DMS 273 (cell line): Measurements from ENCODE around the gene PRKCE.

Source experiments
- DNase-seq: peaks from one replicate; lab custom pipeline; 2025; ENCODE audit not compliant: unreplicated experiment; lab: John Stamatoyannopoulos, UW

PRKCE gene

GRCh38 chr2:46173030-46173429 is 521.6 kb downstream of the PRKCE start:
- DNase-seq = no peak

- no peak for DNase-seq
Observed at GRCh38 chr2:46173636-46174250, 522.3 kb downstream of the PRKCE start.

- no peak for DNase-seq
Observed at GRCh38 chr2:46174345-46175170, 523.1 kb downstream of the PRKCE start.

- no peak for DNase-seq
Observed at GRCh38 chr2:46175419-46175818, 523.9 kb downstream of the PRKCE start.

- no peak for DNase-seq
Observed at GRCh38 chr2:46177461-46178089, 526.1 kb downstream of the PRKCE start.

- DNase-seq = no peak
Observed at GRCh38 chr2:46179037-46179621, 527.7 kb downstream of the PRKCE start.

GRCh38 chr2:46180189-46180588 is 528.7 kb downstream of the PRKCE start:
- DNase-seq = no peak

- no peak for DNase-seq
Observed at GRCh38 chr2:46181306-46181705, 529.8 kb downstream of the PRKCE start.

- DNase-seq = no peak
Observed at GRCh38 chr2:46181789-46182530, 530.5 kb downstream of the PRKCE start.

- no peak for DNase-seq
Observed at GRCh38 chr2:46183426-46183825, 532.0 kb downstream of the PRKCE start.

GRCh38 chr2:46184794-46185583 is 533.5 kb downstream of the PRKCE start:
- DNase-seq = peak; percentile 27

GRCh38 chr2:46187112-46187618 is 535.7 kb downstream of the PRKCE start:
- DNase-seq = peak; percentile 76

GRCh38 chr2:46188041-46188716 is 536.7 kb downstream of the PRKCE start:
- no peak for DNase-seq

- DNase-seq = no peak
Observed at GRCh38 chr2:46193356-46193755, 541.9 kb downstream of the PRKCE start.

GRCh38 chr2:46193855-46194254 is 542.4 kb downstream of the PRKCE start:
- no peak for DNase-seq

GRCh38 chr2:46194856-46195255 is 543.4 kb downstream of the PRKCE start:
- no peak for DNase-seq

- no peak for DNase-seq
Observed at GRCh38 chr2:46195819-46196218, 544.3 kb downstream of the PRKCE start.

GRCh38 chr2:46196871-46197462 is 545.5 kb downstream of the PRKCE start:
- no peak for DNase-seq

GRCh38 chr2:46197672-46198071 is 546.2 kb downstream of the PRKCE start:
- DNase-seq = no peak
